ENCODE results near the gene CST4.
"Not testable (repeated sequence)": the region's sequence is repeated elsewhere in the genome, so short reads cannot be mapped to it uniquely, and the experiment has no call there.

Gene CST4

DNA sequence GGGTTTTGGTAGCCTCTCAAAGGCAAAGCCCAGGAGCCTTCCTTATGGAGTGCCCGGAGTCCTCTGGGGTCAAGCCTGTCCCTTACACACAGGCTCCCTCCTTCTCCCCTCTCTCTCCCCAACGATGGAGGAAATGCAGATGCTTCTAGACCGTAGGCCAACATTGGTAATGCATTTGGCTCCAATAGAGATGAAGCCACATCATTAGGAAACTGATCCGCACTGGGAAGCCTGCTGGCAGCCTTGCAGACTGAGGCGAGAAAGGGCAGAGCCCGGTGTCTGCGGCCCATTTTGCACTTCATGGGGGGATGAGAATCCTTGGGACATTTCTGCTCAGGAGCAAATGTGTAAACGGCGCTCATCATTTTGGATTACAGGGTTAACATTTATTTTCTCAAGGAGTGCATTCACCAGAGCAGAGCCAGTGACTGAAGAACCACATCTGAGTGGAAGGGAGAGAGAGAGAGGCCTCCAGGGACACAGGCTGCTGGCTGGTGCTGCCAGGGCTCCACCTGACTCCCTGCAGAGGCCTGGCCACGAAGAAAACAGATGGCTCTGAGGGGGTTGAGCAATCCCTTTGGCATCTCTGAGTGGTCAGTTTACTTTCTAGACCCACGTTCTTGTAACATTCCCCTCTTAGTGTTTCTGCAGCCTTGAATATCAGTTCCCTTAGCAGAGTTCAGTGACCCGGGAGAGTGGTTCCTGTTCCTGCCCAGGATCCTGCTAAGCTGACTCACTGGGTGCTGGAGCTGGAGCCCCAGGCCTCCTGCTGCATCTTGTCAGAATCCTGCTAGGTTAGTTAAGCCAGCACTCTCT, 46.7 kb downstream of the CST4 start:
- no peak for DNase-seq (ENCODE audit: low read depth in 2 of 2)

DNA sequence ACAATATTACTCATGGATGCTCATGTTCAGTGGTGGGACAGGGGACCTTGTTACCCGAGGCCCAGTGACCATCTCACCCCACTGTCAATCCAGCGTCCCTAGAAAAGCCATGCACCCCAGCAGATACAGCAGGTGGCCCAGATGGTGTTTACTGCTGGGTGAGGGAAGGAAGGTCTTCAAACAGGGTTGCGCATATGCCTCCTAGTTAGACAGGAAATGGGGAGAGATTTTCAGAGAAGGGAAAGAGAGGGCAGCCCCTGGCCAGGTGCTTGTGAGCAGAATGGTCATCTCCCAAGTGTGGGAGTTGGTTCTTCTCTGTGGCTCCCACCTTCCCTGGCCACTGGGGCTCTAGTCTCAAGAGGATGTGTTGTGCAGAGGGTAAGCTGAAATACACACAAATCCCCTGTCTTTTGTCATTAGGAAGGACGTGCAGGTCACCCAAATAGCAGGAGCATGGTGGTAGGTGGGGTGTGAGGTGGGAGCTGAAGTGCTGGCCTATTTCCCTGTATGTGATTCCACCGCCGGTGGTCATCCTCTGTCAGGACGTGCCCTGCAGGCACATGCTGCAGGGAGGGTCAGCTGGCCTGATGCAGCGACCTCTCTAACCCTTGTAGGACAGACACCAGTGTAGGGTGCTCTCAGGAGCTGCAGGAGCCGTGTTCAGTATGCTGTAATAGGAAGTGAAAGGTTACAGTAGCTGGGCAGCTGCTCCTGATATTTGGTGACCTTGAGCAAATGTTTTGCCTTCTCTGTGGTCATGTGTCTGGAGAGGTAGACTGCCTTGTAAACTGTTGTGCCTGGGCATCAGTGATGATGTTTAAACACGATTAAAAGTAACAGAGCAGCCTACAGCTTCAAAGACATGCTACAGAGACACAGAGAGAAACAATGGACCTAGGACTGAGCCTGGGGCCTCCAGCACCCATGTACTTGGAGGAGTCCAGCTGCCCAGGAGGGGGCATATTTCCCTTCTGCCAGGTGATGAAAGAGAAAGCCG, 47.9 kb downstream of the CST4 start:
- DNase-seq (ENCODE audit: low read depth in 2 of 2), result no peak

DNA sequence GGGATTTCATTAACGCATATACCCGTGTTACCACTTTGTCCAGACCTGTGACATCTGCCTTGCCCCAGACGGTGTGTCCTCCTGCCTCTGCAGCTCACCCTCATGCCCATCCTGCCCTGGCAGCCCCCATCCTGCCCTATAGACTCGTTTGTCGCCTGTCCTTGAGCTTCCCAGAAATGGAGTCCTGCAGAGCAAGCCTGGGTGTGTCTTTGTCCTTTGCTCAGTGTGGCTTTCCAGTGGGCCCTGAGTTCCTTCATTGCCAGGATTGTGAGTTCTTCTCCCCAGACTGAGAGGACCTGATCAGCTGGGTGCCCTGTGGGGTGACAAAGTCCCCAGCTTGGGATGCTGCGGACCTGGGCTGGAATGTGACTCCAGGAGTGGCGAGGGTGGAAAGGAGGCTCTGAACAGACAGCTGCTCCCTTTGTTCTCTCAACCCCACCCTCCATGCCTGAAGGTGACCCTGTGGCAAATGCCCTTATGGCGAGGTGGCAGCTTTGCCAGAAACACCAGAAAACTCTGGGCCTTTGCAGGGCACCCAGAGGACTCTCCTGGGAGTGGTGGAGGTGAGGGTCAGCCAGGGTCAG, 48.7 kb downstream of the CST4 start:
- DNase-seq (ENCODE audit: low read depth in 2 of 2), result no peak

DNA sequence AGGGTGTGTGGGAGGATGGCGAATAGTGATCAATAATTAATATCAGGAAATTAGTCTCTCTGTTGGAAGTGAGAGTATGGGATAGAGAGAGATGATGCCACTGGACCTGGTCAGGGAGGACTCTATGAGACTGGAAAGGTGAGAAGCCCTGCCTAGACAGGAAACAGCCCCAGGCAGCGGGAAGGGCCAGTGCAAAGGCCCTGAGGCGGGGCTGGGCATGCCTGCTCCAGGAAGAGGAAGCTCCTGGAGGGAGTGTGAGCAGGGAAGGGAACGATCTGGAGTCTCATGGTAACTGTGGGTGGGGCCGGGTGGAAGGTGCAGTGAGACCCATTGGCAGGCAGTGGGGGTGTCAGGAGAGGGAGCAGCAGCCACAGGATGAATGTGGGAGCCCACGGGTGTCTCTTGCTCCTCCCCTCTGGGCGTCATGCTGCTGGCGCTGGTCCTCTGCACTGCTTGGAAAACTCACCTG, 49.3 kb downstream of the CST4 start:
- no peak for DNase-seq (ENCODE audit: low read depth in 2 of 2)

DNA sequence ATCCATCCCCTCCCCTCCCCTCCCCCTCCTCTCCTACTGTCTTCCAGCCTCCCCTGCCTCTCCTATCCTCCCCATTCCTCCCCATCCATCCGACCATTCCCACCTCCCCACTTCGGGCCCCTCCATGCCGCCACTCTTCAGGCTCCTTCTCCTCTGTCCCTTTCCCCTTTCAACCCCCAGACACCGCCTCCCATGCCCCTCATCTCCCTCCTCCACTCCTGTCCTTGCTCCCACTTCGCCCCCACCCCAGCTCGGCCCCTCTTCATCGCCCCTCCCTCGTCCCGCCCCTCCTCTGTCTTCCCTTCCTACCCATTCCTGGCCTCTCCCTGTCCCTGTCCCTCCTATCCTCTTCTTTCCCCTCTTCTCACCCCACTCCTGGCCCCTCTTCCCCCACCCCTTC, 50.5 kb downstream of the CST4 start:
- DNase-seq (ENCODE audit: low read depth in 2 of 2), result no peak

DNA sequence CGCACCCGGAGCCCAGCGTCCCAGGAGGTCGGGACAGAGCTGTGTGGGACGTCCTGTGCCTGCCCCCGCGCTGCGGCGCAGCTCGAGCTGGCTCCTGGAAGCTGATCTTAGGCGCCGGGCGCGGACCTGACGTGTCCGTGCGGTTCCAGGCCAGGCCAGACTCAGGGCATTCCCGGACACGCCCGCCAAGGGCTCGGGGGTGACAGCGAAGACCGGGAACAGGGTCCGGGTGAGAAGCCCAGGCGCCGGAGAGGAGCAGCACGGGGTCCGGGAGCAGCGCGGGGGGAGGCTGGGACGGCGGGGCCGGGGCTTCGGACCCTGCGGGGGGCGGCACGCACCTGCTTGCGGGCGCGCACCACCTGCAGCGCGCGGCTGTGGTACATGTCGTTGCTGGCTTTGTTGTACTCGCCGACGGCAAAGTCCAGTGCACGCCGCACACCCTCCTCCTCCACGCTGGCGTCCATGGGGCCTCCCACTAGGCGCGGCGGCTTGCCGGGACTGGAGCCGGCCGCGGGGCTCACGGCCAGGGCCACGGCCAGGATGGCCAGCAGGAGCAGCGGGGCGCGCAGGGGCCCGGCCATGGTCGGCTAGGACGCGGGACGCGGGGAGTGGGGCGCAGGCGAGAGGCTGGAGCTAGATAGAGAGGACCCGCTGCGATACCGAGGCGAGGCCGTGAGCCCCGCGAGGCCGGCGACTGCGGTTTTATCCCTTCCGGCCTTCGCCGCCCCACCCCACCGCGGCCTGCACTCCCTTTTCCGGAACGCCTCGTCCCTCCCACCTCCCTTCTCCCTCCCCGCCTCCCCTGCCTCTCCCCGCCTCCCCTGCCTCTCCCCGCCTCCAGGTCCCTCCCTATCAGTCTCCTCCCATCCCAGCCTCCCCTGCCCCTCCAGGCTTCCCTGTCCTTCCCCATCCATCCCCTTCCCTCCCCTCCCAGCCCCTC, 51.3 kb downstream of the CST4 start, which contains the start of gene CST3:
CST3 (minus strand) TSS at position 674 of the 940 bp plus-strand sequence; CDS start at position 581, 93 bp downstream.
- no peak for DNase-seq (ENCODE audit: low read depth in 2 of 2)

DNA sequence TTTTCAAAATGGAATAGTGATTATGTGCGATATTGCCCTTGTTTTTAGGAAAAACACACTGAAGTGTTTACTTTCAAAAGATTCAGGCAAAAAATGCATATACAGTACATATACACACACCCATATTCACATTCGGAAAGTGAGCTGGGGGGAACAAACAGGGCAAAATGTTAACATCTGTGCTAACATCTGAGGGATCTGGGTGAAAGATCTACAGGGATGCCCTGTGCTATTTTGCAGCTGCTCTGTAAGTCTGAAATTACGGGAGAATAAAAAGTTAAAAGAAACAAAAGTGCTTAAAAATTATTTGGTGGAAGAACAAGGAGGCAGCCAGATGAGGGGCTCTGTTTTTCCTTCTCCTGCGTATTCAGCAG, 51.9 kb downstream of the CST4 start:
- no peak for DNase-seq (ENCODE audit: low read depth in 2 of 2)

DNA sequence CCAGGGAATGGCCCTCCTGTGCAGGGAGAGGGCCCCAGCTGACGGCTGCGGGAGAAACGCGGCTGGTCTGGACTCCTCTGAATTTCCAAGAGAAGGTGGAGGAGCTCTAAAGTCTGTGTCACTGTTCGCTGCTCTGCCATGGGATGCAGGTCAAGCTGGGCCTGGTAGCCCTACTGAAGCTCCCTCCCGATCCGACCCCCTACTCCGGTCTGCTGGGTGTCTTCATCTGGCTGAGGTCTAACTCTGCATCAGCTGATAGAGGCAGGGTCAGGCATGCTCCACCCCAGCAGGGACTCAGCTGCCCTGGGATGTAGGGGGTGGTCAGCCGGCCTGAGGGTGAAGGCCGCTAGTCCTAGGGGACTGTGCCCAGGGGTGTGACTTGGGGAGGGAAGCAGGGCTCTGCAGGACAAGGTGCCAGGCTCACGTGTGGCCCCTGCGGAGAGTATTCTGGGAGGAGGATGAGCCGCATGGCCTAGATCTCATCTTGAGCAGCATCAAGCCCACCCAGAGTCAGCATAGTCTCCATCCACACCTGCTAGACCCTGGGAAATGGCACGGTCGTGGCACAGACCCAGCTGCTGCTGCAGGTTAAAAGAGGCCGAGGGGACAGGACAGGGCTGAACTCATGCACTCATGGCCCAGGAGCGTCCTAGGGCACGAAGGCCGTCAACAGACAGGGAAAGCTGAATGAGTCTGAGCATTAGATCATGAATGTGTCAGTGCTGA, 52.5 kb downstream of the CST4 start:
- no peak for DNase-seq (ENCODE audit: low read depth in 2 of 2)

DNA sequence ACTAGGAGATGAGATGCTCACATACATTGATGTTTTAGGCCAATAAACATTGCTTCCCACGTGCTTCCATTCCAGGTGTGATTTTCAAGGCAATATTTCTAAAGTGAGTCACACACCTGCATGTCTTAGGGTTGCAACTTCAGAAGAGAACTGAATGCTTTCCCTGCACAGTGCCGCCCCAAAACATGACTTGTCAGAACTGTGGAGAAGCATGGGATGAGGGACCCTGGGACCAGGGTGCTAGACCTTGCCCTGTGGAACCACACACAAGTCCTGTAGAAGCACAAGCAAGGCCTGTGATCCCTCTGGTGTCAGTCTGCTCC, 53.1 kb downstream of the CST4 start:
- not testable (repeated sequence) for DNase-seq (ENCODE audit: low read depth in 2 of 2)

Measured in stimulated activated CD8-positive, alpha-beta memory T cell treated with anti-CD3 and anti-CD28 coated beads, Interleukin-15, amount 100 ng/mL, for 48 hours (primary cell).